ENCODE data around the gene MBP.
A peak's percentile ranks its signal among the peaks of the same experiment; 100 is the strongest.

The MBP gene

GRCh38 chr18:77132369-77133050 lies at the start of gene MBP:
TSS of gene MBP (minus strand) at chr18:77132783. CDS start at chr18:77105261, 27,522 bp downstream.
- DNase-seq (ENCODE audit: low spot score) = peak; percentile 52

- no peak for DNase-seq (ENCODE audit: low spot score)
These were observed 49.5 kb upstream of the MBP start for GRCh38 chr18:77181950-77182707.

GRCh38 chr18:77178559-77178958 lies 46.0 kb upstream of the MBP start:
- no peak for DNase-seq (ENCODE audit: low spot score)

- no peak for DNase-seq (ENCODE audit: low spot score)
These were observed 44.4 kb upstream of the MBP start for GRCh38 chr18:77177009-77177408.

- no peak for DNase-seq (ENCODE audit: low spot score)
These were observed 40.9 kb upstream of the MBP start for GRCh38 chr18:77173275-77174030.

- DNase-seq (ENCODE audit: low spot score) = no peak
These were observed 38.4 kb upstream of the MBP start for GRCh38 chr18:77170890-77171410.

- DNase-seq (ENCODE audit: low spot score) = no peak
These were observed 36.3 kb upstream of the MBP start for GRCh38 chr18:77168811-77169311.

- peak; percentile 67 for DNase-seq (ENCODE audit: low spot score)
These were observed 34.7 kb upstream of the MBP start for GRCh38 chr18:77167251-77167650.

GRCh38 chr18:77166523-77166922 lies 33.9 kb upstream of the MBP start:
- DNase-seq (ENCODE audit: low spot score) = no peak

GRCh38 chr18:77165503-77166188 lies 33.1 kb upstream of the MBP start:
- peak; percentile 87 for DNase-seq (ENCODE audit: low spot score)

- DNase-seq (ENCODE audit: low spot score) = no peak
These were observed 32.3 kb upstream of the MBP start for GRCh38 chr18:77164763-77165485.

- DNase-seq (ENCODE audit: low spot score) = no peak
These were observed 31.4 kb upstream of the MBP start for GRCh38 chr18:77164026-77164425.

GRCh38 chr18:77162580-77162979 lies 30.0 kb upstream of the MBP start:
- no peak for DNase-seq (ENCODE audit: low spot score)

- DNase-seq (ENCODE audit: low spot score) = no peak
These were observed 29.4 kb upstream of the MBP start for GRCh38 chr18:77161961-77162360.

- DNase-seq (ENCODE audit: low spot score) = no peak
These were observed 28.8 kb upstream of the MBP start for GRCh38 chr18:77161383-77161782.

- no peak for DNase-seq (ENCODE audit: low spot score)
These were observed 27.9 kb upstream of the MBP start for GRCh38 chr18:77160515-77160914.

- DNase-seq (ENCODE audit: low spot score) = no peak
These were observed 24.7 kb upstream of the MBP start for GRCh38 chr18:77157312-77157711.

GRCh38 chr18:77155031-77155430 lies 22.4 kb upstream of the MBP start:
- no peak for DNase-seq (ENCODE audit: low spot score)

- DNase-seq (ENCODE audit: low spot score) = no peak
These were observed 20.8 kb upstream of the MBP start for GRCh38 chr18:77153404-77153803.

- DNase-seq (ENCODE audit: low spot score) = no peak
These were observed 19.4 kb upstream of the MBP start for GRCh38 chr18:77151772-77152520.

All from GM03348 (cell line).